ENCODE data around the gene C20orf144. TPM values are rescaled to one million over a fixed set of nuclear protein-coding genes. Genes with fewer than 3 reads are reported as not detected.

Gene C20orf144
- total RNA-seq, 4 donors from 2014 or later = not detected

DNA sequence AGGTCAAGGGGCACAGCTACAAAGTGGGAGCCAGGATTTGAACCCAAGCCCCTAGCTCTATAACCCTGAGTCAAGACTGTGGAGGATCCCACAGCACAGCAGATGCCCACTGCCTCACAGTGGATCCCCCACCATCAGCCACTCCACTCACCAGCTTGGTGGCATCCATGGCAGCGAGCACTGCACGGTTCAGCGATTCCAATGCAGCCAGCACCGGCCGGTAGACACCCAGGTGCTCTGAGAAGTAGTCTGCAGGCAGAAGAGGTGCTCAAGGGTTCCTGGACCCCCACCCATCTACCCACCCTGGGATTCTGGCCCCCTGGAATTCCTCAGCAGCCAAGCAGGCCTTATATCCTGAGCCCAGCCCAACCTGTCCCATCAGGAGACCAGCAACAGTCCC is 7.1 kb downstream of the C20orf144 start:
- H3K4me3 ChIP-seq (ENCODE audit: low read depth, poor library complexity, severe bottlenecking) = no peak overlapping the region
- TF ChIP-seq, protein P1, sequence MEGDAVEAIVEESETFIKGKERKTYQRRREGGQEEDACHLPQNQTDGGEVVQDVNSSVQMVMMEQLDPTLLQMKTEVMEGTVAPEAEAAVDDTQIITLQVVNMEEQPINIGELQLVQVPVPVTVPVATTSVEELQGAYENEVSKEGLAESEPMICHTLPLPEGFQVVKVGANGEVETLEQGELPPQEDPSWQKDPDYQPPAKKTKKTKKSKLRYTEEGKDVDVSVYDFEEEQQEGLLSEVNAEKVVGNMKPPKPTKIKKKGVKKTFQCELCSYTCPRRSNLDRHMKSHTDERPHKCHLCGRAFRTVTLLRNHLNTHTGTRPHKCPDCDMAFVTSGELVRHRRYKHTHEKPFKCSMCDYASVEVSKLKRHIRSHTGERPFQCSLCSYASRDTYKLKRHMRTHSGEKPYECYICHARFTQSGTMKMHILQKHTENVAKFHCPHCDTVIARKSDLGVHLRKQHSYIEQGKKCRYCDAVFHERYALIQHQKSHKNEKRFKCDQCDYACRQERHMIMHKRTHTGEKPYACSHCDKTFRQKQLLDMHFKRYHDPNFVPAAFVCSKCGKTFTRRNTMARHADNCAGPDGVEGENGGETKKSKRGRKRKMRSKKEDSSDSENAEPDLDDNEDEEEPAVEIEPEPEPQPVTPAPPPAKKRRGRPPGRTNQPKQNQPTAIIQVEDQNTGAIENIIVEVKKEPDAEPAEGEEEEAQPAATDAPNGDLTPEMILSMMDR (IDR thresholded peaks at IDR 0.05) = no peak
- no peak for TF ChIP-seq POLR2A (IDR thresholded peaks at IDR 0.05)
- no peak for DNase-seq (ENCODE audit: low spot score in 2 of 2)
- intact Hi-C loops (cut with DNase I; ENCODE audit: low total_unique reads) = no loop called here
- 97% methylated on average over 5 of the region's 5 CpGs; no CpG with 5 or more reads in 1 of the 2 donors for WGBS, 2 donors

DNA sequence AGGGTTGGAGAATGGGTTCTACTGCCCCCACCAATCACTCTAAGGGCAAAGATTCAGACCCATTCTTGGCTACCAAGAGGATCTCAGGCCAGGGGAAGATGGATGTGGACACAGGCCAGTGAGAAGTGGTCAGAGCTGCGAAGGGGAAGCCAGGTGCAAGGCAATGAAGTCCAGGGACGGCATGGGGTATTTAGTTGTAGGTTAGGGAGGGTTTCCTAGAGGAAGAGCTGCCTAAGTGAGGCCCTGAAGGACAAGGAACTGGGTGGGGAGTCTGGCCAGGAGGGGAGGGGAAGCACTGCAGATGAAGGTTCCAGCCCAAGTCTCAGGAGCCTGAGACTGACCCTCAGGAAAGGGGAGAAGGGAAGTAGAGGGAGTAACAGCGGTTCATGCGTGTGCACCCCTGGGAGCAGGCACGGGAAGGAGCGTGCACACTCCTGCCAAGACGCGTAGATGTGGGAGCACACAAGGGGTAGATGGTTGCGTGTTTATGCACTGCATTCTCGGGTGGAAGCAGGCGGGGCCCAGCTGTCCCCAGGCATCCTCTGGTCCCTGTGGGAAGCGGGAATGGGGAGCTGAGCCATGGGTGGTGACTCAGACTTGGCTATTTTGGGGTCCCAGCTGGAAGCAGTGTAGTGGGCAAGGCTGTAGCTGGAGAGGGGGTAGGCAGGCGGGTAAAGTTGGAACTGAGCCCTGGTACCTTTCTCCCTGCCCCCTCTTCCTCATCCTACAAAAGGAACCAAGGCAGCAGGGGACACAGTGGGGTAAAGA is 7.9 kb downstream of the C20orf144 start:
- 66 to 69% methylated on average over 13 of the region's 13 CpGs for WGBS, 2 donors
- DNase-seq (ENCODE audit: low spot score in 2 of 2) = no peak
- H3K4me3 ChIP-seq (ENCODE audit: low read depth, poor library complexity, severe bottlenecking) = no peak overlapping the region
- intact Hi-C loops (cut with DNase I; ENCODE audit: low total_unique reads) = no loop called here
- TF ChIP-seq, protein P1 (IDR thresholded peaks at IDR 0.05) = no peak
- TF ChIP-seq POLR2A (IDR thresholded peaks at IDR 0.05) = no peak

DNA sequence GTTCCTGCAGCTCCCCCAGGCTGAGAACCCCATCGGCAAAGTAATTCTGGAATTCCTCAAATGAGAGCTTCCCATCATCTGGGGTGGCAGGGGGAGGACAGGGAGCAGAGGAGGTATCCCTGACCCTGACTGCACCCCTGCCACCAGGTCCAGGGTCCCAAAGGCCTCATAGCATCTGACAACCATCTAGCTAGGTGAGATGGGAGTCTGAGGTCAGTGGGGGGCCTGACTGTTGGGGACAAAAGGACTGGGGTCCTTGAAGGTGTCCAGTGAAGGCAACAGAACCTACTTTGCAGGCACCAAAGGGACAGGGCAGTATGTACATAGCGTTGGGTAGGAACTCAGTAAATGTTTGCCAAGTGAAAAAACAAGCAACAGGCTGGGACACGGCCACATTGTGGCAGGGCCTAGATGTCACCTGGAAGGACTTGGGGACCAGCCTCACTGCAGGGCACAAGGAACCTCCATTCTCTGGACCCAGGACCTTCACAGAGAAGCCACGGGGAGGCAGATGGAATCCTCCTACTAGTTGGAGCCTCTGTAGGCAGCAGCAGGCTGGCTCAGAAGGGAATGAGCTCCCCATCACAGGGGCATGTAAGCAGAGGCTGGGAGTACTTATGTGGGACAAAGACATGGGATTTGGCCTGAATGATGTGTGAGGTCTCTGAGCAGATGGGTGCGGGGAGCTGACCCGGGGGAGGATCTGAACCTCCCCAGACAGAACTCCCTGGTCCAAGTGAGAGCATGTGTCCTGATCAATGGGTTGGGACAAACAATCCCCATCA is 8.8 kb downstream of the C20orf144 start:
- 82 to 88% methylated on average over 6 of the region's 6 CpGs for WGBS, 2 donors
- H3K4me3 ChIP-seq (ENCODE audit: low read depth, poor library complexity, severe bottlenecking) = no peak overlapping the region
- TF ChIP-seq POLR2A (IDR thresholded peaks at IDR 0.05) = no peak
- TF ChIP-seq, protein P1 (IDR thresholded peaks at IDR 0.05) = no peak
- no peak for DNase-seq (ENCODE audit: low spot score in 2 of 2)
- intact Hi-C loops (cut with DNase I; ENCODE audit: low total_unique reads) = no loop called here

DNA sequence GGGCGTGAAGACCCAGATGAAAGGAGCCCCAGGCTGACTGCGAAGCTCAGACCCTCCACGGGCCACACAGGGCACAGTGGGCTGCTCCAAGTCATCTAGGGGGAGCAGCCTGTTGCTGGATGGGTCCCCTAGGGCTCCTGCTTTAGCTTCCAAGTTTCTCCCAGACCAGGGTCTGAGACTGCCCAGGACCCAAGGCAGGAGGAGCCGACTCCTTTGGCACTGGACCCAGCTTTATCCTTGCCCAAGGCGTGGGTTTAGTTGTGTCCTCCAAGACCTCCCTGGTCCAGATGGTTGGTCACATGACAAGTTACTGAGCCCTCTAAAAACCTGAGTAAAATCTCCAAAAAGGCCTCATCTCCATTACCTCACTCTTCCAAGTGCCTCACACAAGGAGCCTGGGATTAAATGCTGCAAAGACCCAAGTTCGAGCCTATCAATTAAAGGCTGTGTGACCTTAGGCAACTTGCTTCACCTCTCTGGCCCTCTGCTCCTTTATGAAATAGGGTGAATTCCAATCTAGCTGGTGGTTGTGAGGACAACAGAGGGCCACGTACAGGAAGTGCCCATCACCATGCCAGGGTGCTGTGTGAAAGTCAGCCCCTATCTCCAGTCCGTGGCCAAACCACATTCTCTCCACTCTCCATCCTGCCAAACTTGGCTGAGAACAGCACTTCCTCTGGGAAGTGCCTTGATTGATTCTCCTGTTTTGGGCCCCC is 9.6 kb downstream of the C20orf144 start:
- TF ChIP-seq, protein P1 (IDR thresholded peaks at IDR 0.05) = no peak
- TF ChIP-seq POLR2A (IDR thresholded peaks at IDR 0.05) = no peak
- intact Hi-C loops (cut with DNase I; ENCODE audit: low total_unique reads) = no loop called here
- H3K4me3 ChIP-seq (ENCODE audit: low read depth, poor library complexity, severe bottlenecking) = no peak overlapping the region
- DNase-seq (ENCODE audit: low spot score in 2 of 2) = no peak
- WGBS, 2 donors = 77 to 79% methylated on average over 8 of the region's 8 CpGs

DNA sequence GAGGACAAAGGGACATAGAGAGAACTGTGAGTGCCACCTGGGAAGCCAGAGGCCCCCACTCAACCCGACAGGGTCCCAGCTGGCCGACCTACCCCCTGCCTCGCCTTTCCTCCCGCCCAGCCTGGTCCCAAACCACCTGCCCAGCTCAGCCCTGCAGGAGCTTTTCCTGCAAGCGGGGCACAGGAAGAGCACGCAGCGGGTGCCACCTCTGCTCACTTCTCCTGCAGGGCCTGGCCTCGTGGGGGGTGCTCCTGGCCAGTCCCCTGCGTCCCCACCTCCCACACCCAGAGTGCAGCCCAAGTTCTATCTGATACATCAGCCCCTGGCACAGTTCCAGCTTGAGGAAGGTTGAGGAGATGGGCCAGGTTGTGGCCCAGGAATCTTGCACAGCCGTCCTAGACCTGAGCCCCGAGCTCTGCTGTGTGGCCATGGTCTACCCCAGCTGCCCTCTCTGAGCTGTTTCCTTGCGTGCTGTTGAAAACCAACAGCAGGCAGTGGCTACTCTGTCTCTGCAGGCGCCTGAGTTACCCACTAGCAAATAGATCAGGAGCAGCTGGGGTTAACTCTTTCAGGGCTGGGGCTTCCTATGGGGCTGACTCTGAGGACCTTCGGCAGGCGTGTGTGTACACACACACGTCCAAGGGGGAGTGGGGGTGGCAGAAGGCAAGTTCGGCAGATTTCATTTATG is 10.4 kb downstream of the C20orf144 start:
- 61 to 72% methylated on average over 17 of the region's 17 CpGs for WGBS, 2 donors
- H3K4me3 ChIP-seq (ENCODE audit: low read depth, poor library complexity, severe bottlenecking) = no peak overlapping the region
- DNase-seq (ENCODE audit: low spot score in 2 of 2) = no peak
- intact Hi-C loops (cut with DNase I; ENCODE audit: low total_unique reads) = no loop called here
- no peak for TF ChIP-seq POLR2A (IDR thresholded peaks at IDR 0.05)
- TF ChIP-seq, protein P1 (IDR thresholded peaks at IDR 0.05) = no peak
